GM12801 (cell line): ENCODE measurements around the gene SHQ1.

Experiments
- CTCF ChIP-seq: IDR thresholded peaks from one replicate; pipeline ENCODE4 v1.5.1; 2011; ENCODE audit warnings: control low read depth; ENCODE audit not compliant: insufficient read length; ENCODE audit errors: extremely low read depth

The SHQ1 gene

GRCh38 chr3:72746430-72747411, 101.5 kb downstream of the SHQ1 start:
- TF ChIP-seq CTCF = no peak

GRCh38 chr3:72745146-72745999, 102.9 kb downstream of the SHQ1 start:
- TF ChIP-seq CTCF = no peak

GRCh38 chr3:72744330-72744729, 103.9 kb downstream of the SHQ1 start:
- TF ChIP-seq CTCF = no peak

- TF ChIP-seq CTCF = no peak
Measured at GRCh38 chr3:72739531-72740466, 108.4 kb downstream of the SHQ1 start.

GRCh38 chr3:72738752-72739530, 109.3 kb downstream of the SHQ1 start:
- no peak for TF ChIP-seq CTCF

- TF ChIP-seq CTCF = no peak
Measured at GRCh38 chr3:72733676-72734075, 114.6 kb downstream of the SHQ1 start.
